ENCODE results near the gene PCDHB7. TPM values are rescaled to one million over a fixed set of nuclear protein-coding genes. Genes with fewer than 3 reads are reported as not detected.
"Not testable (repeated sequence)": the region's sequence is repeated elsewhere in the genome, so short reads cannot be mapped to it uniquely, and the experiment has no call there.

PCDHB7 gene
- polyA plus RNA-seq, 4 donors = 0.27 to 1.1 (median 0.36) TPM; not detected in 1

DNA sequence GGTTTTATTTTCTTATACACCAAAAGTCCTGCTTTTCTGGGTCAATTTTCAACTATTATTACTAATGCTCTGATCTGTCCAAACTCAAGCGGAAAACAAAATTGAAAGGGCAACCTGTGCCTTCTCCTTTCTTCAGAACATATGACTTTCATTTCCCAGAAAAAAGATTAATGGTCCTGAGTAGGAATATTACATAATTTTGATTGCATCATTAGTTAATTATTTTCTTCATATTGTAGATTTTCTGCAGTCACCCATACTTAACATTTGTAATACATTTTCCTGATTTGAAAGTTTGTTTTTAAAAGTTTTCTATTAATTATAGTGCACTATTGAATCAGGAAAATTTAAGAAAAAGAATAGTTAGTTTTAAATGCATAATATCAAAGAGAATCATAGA is 3.5 kb downstream of the PCDHB7 start:
- Histone ChIP-seq H3K4me1 (ENCODE audit: control insufficient read depth in 3 of 3, insufficient read depth in 2 of 3, low read depth in 1 of 3, low read length in 2 of 3) (no peaks in the 10 kb centered on the region), H3K27me3 (ENCODE audit: control insufficient read depth in 3 of 3, insufficient read depth in 3 of 3, low read length in 3 of 3) (no peaks in the 10 kb centered on the region), H3K4me3 (ENCODE audit: low read depth in 1 of 3, low read length in 3 of 3) (no peak overlapping the region), H3K27ac (ENCODE audit: low read depth in 1 of 3, low read length in 2 of 3) (no peak overlapping the region), H3K36me3 (ENCODE audit: control insufficient read depth in 3 of 3, insufficient read depth in 2 of 3, low read depth in 1 of 3, low read length in 3 of 3) (no peaks in the 10 kb centered on the region), H3K9me3 (ENCODE audit: control insufficient read depth in 2 of 2, insufficient read depth in 1 of 2, low read depth in 1 of 2, low read length in 1 of 2) (peaks cover 0 to 32% of the 10 kb centered on the region in 2 donors)
- FAIRE-seq (peak; percentile 96), DNase-seq (no peak)
- WGBS, 3 donors = 65 to 72% (median 68%) methylated on average over 1 of the region's 1 CpG

- not testable (repeated sequence) for FAIRE-seq; H3K36me3 ChIP-seq (ENCODE audit: control insufficient read depth in 3 of 3, insufficient read depth in 2 of 3, low read depth in 1 of 3, low read length in 3 of 3); H3K4me3 ChIP-seq (ENCODE audit: low read depth in 1 of 3, low read length in 3 of 3); H3K27me3 ChIP-seq (ENCODE audit: control insufficient read depth in 3 of 3, insufficient read depth in 3 of 3, low read length in 3 of 3); DNase-seq; H3K4me1 ChIP-seq (ENCODE audit: control insufficient read depth in 3 of 3, insufficient read depth in 2 of 3, low read depth in 1 of 3, low read length in 2 of 3); H3K27ac ChIP-seq (ENCODE audit: low read depth in 1 of 3, low read length in 2 of 3)
- 26 to 42% (median 41%) methylated on average over 13 to 15 of the region's 18 CpGs for WGBS, 3 donors
- peaks cover 0 to 37% of the 10 kb centered on the region in 2 donors for H3K9me3 ChIP-seq (ENCODE audit: control insufficient read depth in 2 of 2, insufficient read depth in 1 of 2, low read depth in 1 of 2, low read length in 1 of 2)
Observed at GRCh38 chr5:141177577-141178191, 5.2 kb downstream of the PCDHB7 start, which contains the start of gene PCDHB8. PCDHB8 (plus strand) TSS chr5:141177790; CDS start chr5:141178035, 245 bp downstream.

DNA sequence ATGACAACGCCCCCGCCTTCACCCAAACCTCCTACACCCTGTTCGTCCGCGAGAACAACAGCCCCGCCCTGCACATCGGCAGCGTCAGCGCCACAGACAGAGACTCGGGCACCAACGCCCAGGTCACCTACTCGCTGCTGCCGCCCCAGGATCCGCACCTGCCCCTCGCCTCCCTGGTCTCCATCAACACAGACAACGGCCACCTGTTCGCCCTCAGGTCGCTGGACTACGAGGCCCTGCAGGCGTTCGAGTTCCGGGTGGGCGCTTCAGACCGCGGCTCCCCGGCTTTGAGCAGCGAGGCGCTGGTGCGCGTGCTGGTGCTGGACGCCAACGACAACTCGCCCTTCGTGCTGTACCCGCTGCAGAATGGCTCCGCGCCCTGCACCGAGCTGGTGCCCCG is 6.9 kb downstream of the PCDHB7 start:
- not testable (repeated sequence) for H3K27me3 ChIP-seq (ENCODE audit: control insufficient read depth in 3 of 3, insufficient read depth in 3 of 3, low read length in 3 of 3); H3K4me3 ChIP-seq (ENCODE audit: low read depth in 1 of 3, low read length in 3 of 3); DNase-seq; FAIRE-seq; H3K36me3 ChIP-seq (ENCODE audit: control insufficient read depth in 3 of 3, insufficient read depth in 2 of 3, low read depth in 1 of 3, low read length in 3 of 3); H3K27ac ChIP-seq (ENCODE audit: low read depth in 1 of 3, low read length in 2 of 3); H3K4me1 ChIP-seq (ENCODE audit: control insufficient read depth in 3 of 3, insufficient read depth in 2 of 3, low read depth in 1 of 3, low read length in 2 of 3)
- H3K9me3 ChIP-seq (ENCODE audit: control insufficient read depth in 2 of 2, insufficient read depth in 1 of 2, low read depth in 1 of 2, low read length in 1 of 2) = peaks cover 0 to 37% of the 10 kb centered on the region in 2 donors
- WGBS, 3 donors = 49 to 64% (median 57%) methylated on average over 27 to 35 of the region's 39 CpGs

- not testable (repeated sequence) for H3K4me3 ChIP-seq (ENCODE audit: low read depth in 1 of 3, low read length in 3 of 3); FAIRE-seq; H3K4me1 ChIP-seq (ENCODE audit: control insufficient read depth in 3 of 3, insufficient read depth in 2 of 3, low read depth in 1 of 3, low read length in 2 of 3); DNase-seq; H3K36me3 ChIP-seq (ENCODE audit: control insufficient read depth in 3 of 3, insufficient read depth in 2 of 3, low read depth in 1 of 3, low read length in 3 of 3); H3K27me3 ChIP-seq (ENCODE audit: control insufficient read depth in 3 of 3, insufficient read depth in 3 of 3, low read length in 3 of 3); H3K27ac ChIP-seq (ENCODE audit: low read depth in 1 of 3, low read length in 2 of 3)
- WGBS, 3 donors = 37 to 45% (median 42%) methylated on average over 11 to 27 of the region's 32 CpGs
- H3K9me3 ChIP-seq (ENCODE audit: control insufficient read depth in 2 of 2, insufficient read depth in 1 of 2, low read depth in 1 of 2, low read length in 1 of 2) = peaks cover 0 to 34% of the 10 kb centered on the region in 2 donors
Observed at GRCh38 chr5:141179876-141180275, 7.4 kb downstream of the PCDHB7 start.

DNA sequence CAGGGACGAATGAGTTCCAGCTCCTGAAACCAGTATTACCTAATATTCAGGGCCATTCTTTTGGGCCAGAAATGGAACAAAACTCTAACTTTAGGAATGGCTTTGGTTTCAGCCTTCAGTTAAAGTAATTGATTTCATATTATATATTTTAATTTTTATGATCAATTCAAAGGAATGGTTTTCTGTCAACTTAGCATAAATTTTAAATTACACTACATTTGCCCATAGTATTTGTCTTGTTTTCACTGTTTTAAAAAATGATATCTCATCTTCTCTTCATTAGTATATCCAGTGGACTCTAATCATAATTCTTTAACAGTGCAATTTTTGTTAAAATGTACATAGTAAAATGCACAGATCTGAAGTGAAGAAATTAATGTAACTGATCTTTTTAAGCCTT is 7.9 kb downstream of the PCDHB7 start:
- H3K36me3 ChIP-seq (ENCODE audit: control insufficient read depth in 3 of 3, insufficient read depth in 2 of 3, low read depth in 1 of 3, low read length in 3 of 3) = no peaks in the 10 kb centered on the region
- peaks cover 0 to 2% (median 0%) of the 10 kb centered on the region in 3 donors for H3K27me3 ChIP-seq (ENCODE audit: control insufficient read depth in 3 of 3, insufficient read depth in 3 of 3, low read length in 3 of 3)
- no peak overlapping the region for H3K27ac ChIP-seq (ENCODE audit: low read depth in 1 of 3, low read length in 2 of 3)
- H3K9me3 ChIP-seq (ENCODE audit: control insufficient read depth in 2 of 2, insufficient read depth in 1 of 2, low read depth in 1 of 2, low read length in 1 of 2) = peaks cover 0 to 34% of the 10 kb centered on the region in 2 donors
- no peak overlapping the region for H3K4me3 ChIP-seq (ENCODE audit: low read depth in 1 of 3, low read length in 3 of 3)
- DNase-seq (no peak), FAIRE-seq (no peak)
- WGBS, 3 donors = 52 to 71% (median 59%) methylated on average over 1 of the region's 1 CpG
- H3K4me1 ChIP-seq (ENCODE audit: control insufficient read depth in 3 of 3, insufficient read depth in 2 of 3, low read depth in 1 of 3, low read length in 2 of 3) = no peaks in the 10 kb centered on the region

DNA sequence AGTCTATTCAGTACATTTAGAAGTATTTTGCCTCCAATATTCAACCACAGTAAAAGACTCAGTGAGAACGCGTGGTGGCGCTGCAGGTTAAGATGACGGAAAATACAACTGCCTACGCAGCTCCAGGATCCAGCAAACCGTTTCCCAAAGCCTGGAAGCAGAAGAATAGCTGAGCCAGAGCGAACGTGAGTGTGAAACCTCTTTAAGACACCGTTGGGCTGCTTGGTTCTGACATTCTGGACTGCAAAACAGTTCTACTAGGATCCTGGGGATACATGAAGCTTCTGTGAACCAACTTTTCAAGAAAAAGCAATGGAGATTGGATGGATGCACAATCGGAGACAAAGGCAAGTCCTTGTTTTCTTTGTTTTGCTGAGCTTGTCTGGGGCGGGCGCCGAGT is 9.8 kb downstream of the PCDHB7 start, which contains the start of gene PCDHB16:
Gene PCDHB16 (plus strand): TSS at position 140 of the 400 bp plus-strand sequence. CDS start 173 bp downstream, at position 313.
- H3K4me3 ChIP-seq (ENCODE audit: low read depth in 1 of 3, low read length in 3 of 3) = peak within 1 kb of the TSS in 1 of 3 donors; percentile 5
- no peak within 1 kb of the TSS for H3K27ac ChIP-seq (ENCODE audit: low read depth in 1 of 3, low read length in 2 of 3)
- FAIRE-seq = no peak
- peaks cover 0 to 40% of the 10 kb centered on the region in 2 donors for H3K9me3 ChIP-seq (ENCODE audit: control insufficient read depth in 2 of 2, insufficient read depth in 1 of 2, low read depth in 1 of 2, low read length in 1 of 2)
- H3K36me3 ChIP-seq (ENCODE audit: control insufficient read depth in 3 of 3, insufficient read depth in 2 of 3, low read depth in 1 of 3, low read length in 3 of 3) = no peaks in the 10 kb centered on the region
- H3K27me3 ChIP-seq (ENCODE audit: control insufficient read depth in 3 of 3, insufficient read depth in 3 of 3, low read length in 3 of 3) = peaks cover 0 to 2% (median 0%) of the 10 kb centered on the region in 3 donors
- no peak for DNase-seq
- WGBS, 3 donors = 15 to 31% (median 30%) methylated on average over 13 of the region's 13 CpGs
- no peaks in the 10 kb centered on the region for H3K4me1 ChIP-seq (ENCODE audit: control insufficient read depth in 3 of 3, insufficient read depth in 2 of 3, low read depth in 1 of 3, low read length in 2 of 3)

- H3K9me3 ChIP-seq (ENCODE audit: control insufficient read depth in 2 of 2, insufficient read depth in 1 of 2, low read depth in 1 of 2, low read length in 1 of 2) = peaks cover 0 to 38% of the 10 kb centered on the region in 2 donors
- not testable (repeated sequence) for H3K4me1 ChIP-seq (ENCODE audit: control insufficient read depth in 3 of 3, insufficient read depth in 2 of 3, low read depth in 1 of 3, low read length in 2 of 3); H3K4me3 ChIP-seq (ENCODE audit: low read depth in 1 of 3, low read length in 3 of 3); H3K27ac ChIP-seq (ENCODE audit: low read depth in 1 of 3, low read length in 2 of 3); DNase-seq; H3K27me3 ChIP-seq (ENCODE audit: control insufficient read depth in 3 of 3, insufficient read depth in 3 of 3, low read length in 3 of 3); H3K36me3 ChIP-seq (ENCODE audit: control insufficient read depth in 3 of 3, insufficient read depth in 2 of 3, low read depth in 1 of 3, low read length in 3 of 3); FAIRE-seq
- WGBS, 3 donors = 42 to 55% (median 55%) methylated on average over 24 to 58 of the region's 69 CpGs
Observed at GRCh38 chr5:141184117-141184855, 11.8 kb downstream of the PCDHB7 start.

- FAIRE-seq = no peak
- WGBS, 3 donors = 19 to 37% (median 29%) methylated on average over 8 to 9 of the region's 9 CpGs
- no peaks in the 10 kb centered on the region for H3K36me3 ChIP-seq (ENCODE audit: control insufficient read depth in 3 of 3, insufficient read depth in 2 of 3, low read depth in 1 of 3, low read length in 3 of 3)
- H3K27me3 ChIP-seq (ENCODE audit: control insufficient read depth in 3 of 3, insufficient read depth in 3 of 3, low read length in 3 of 3) = peaks cover 0 to 2% (median 0%) of the 10 kb centered on the region in 3 donors
- H3K9me3 ChIP-seq (ENCODE audit: control insufficient read depth in 2 of 2, insufficient read depth in 1 of 2, low read depth in 1 of 2, low read length in 1 of 2) = peaks cover 1 to 33% of the 10 kb centered on the region in 2 donors
- peak in 1 of 2 donors; percentile 0 for DNase-seq
- no peak within 1 kb of the TSS for H3K27ac ChIP-seq (ENCODE audit: low read depth in 1 of 3, low read length in 2 of 3)
- no peak within 1 kb of the TSS for H3K4me3 ChIP-seq (ENCODE audit: low read depth in 1 of 3, low read length in 3 of 3)
- no peaks in the 10 kb centered on the region for H3K4me1 ChIP-seq (ENCODE audit: control insufficient read depth in 3 of 3, insufficient read depth in 2 of 3, low read depth in 1 of 3, low read length in 2 of 3)
Observed at GRCh38 chr5:141186897-141187512, 14.6 kb downstream of the PCDHB7 start, which contains the start of gene PCDHB9. PCDHB9 (plus strand) TSS chr5:141187161; CDS start chr5:141187319, 158 bp downstream.
